ENCODE data around the gene ANP32B.
"Not testable (repeated sequence)": the region's sequence is repeated elsewhere in the genome, so short reads cannot be mapped to it uniquely, and the experiment has no call there.

The ANP32B gene

GRCh38 chr9:97993000-97993399 lies 9.9 kb downstream of the ANP32B start:
- no peak for DNase-seq (ENCODE audit: low read depth)

DNA sequence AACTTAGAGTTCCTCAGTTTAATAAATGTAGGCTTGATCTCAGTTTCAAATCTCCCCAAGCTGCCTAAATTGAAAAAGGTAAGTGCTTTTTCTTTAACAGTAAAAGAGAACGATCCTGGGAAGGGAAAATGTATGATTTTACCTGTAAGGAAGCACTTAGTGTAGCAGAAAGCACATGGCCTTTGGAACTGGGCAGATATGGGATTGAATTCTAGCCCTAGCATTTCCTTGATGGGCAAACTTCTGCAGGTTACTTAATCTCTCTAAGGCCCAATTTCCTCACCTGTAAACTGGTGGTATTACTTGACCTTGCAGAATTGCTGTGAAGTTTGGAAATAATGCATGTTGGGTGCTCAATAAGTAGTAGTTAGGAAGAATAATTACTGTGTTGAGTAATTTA lies 11.6 kb downstream of the ANP32B start:
- DNase-seq (ENCODE audit: low read depth), result no peak

DNA sequence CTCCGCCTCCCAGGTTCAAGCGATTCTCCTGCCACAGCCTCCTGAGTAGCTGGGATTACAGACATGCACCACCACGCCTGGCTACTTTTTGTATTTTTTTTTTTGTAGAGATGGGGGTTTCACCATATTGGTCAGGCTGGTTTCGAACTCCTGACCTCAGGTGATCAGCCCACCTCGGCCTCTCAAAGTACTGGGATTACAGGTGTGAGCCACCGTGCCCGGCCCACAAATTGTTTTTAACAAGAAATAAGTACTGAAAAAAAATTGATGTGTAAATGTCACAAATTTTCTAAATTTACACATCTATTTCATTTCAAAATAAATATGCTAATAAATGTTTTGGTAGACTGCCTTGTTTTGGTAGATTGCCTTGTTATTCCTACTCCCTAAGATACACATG lies 13.5 kb downstream of the ANP32B start:
- not testable (repeated sequence) for DNase-seq (ENCODE audit: low read depth)

- DNase-seq (ENCODE audit: low read depth), result no peak
Measured at GRCh38 chr9:97997330-97998276, 14.5 kb downstream of the ANP32B start.

DNA sequence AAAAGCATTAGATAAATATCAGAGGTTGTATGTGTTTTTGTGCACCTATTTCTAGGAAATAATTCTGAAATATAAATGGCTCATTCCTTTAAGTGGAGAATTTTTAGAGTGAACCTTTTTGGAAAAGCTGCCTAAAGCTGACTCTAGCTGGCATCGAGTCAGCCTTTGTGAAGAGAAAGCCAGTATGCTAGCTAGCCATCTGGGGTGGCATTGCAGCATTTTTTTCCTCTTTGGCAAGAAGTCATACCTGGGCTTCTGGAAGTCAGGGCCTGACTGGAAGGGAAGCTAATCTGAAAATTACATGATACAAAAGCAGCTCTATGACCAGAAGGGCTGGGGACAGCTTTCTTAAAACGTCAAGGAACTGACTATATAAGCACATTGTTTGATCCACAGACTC lies 19.7 kb downstream of the ANP32B start:
- no peak for DNase-seq (ENCODE audit: low read depth)

- DNase-seq (ENCODE audit: low read depth), result no peak
Measured at GRCh38 chr9:98006127-98006796, 23.1 kb downstream of the ANP32B start.

- DNase-seq (ENCODE audit: low read depth), result no peak
Measured at GRCh38 chr9:98007251-98007928, 24.2 kb downstream of the ANP32B start.

DNA sequence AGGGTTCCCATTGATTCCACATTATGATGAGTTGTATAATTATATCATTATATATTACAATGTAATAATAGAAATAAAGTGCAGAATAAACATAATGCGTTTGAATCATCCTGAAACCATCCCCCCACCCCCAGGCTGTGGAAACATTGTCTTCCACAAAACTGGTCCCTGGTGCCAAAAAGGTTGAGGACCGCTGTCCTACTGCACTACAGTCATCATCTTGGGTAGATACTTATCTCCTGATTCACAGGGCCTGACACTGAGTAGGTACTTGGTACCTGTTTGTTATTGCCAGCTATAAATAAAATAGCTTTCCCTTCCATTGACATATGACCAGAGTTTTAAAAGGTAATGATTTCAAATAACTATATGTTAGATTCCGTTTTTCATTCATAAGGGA lies 25.6 kb downstream of the ANP32B start:
- DNase-seq (ENCODE audit: low read depth), result no peak

GRCh38 chr9:98009437-98009836 lies 26.3 kb downstream of the ANP32B start:
- no peak for DNase-seq (ENCODE audit: low read depth)

DNA sequence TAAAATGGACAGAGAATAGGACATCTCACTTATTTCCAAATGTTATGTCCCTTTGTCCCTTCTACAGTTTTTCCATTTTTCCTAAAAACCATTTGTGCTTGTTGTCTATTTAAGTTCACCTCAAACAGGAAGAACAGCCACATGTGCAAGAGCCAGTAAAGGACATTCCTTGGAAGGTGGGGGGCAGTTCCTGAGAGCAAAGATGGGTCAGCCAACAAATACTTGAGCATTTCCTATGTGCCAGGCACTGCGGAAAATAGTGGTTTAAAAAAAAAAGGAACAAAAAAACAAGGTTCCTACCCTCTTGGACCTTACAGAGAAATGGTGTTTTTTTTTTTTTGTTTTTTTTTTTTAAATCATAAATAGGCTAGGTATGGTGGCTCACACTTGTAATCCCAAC lies 26.8 kb downstream of the ANP32B start:
- no peak for DNase-seq (ENCODE audit: low read depth)

- no peak for DNase-seq (ENCODE audit: low read depth)
Measured at GRCh38 chr9:98010445-98010844, 27.3 kb downstream of the ANP32B start.

DNA sequence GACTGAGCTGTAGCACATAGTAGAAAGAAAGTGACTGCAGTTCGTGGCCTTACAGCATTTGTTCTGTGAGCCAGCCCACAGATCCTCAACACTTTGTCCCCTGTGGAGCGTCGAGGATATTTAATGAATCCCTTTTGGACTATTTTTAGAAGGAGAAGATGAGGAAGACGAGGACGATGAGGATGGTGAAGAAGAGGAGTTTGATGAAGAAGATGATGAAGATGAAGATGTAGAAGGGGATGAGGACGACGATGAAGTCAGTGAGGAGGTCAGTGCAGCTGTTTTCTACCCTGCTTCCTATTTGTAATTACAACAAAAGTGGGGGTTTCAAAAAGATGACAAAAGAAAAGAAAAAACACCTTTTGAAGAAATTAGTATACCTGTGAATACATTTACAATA lies 28.0 kb downstream of the ANP32B start:
- no peak for DNase-seq (ENCODE audit: low read depth)

- no peak for DNase-seq (ENCODE audit: low read depth)
Measured at GRCh38 chr9:98016137-98016680, 33.1 kb downstream of the ANP32B start.

GRCh38 chr9:98017306-98017705 lies 34.2 kb downstream of the ANP32B start:
- DNase-seq (ENCODE audit: low read depth), result no peak

DNA sequence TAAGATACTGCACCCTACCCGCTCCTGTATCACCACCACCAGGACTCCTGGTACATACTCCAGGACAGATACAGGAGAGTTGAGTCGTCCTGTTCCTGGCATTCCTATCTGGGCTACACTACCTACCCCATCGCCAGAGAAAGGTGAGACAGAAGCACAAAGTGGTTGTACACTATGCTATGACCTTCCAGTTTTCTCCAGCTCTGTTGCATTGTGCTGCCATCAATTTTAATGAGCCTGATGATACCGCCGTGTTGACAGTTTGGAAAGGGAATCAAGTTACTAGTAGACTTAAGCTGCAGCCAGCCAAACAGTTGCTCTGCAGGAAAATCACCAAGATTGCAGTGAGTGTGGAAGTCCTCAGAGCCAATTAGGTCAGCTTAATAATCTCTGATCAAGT lies 35.2 kb downstream of the ANP32B start:
- DNase-seq (ENCODE audit: low read depth), result no peak

GRCh38 chr9:98019098-98019497 lies 36.0 kb downstream of the ANP32B start:
- no peak for DNase-seq (ENCODE audit: low read depth)

- DNase-seq (ENCODE audit: low read depth), result not testable (repeated sequence)
Measured at GRCh38 chr9:98019869-98020268, 36.7 kb downstream of the ANP32B start.

- no peak for DNase-seq (ENCODE audit: low read depth)
Measured at GRCh38 chr9:98020476-98021145, 37.5 kb downstream of the ANP32B start.

DNA sequence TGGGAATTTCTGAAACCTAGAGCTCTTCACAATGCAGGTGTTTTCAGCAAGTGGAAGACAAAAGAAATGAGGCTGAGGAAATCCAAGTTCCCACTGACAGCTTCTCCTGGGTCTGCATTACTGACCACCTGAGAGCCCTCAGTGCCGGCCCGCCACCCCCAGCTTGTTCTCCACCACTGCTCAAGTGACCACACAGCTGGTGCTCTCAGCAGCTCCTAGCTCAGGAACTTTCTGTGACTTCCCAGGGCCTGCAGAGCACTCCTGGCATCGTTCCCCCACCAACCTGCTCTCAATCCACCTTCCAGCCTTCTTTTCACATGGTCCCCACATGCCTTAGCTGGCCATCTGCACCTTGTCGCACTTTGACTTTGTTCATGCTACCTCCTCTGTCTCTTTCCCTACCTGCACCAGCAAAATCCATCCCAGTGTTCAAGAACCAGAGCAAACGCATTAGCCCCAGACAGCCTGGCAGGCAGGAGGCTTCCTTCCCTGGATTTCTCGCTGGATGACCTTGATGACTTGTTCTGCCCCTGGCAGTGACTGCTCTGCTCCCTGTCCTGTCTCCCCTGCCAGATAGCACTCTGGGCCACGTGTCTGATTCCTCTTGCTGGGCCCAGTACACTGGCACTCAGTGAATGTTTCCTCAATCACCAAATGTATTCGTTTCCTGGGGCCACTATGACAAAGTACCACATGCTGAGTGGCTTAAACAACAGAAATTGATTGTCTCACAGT lies 38.3 kb downstream of the ANP32B start:
- no peak for DNase-seq (ENCODE audit: low read depth)

DNA sequence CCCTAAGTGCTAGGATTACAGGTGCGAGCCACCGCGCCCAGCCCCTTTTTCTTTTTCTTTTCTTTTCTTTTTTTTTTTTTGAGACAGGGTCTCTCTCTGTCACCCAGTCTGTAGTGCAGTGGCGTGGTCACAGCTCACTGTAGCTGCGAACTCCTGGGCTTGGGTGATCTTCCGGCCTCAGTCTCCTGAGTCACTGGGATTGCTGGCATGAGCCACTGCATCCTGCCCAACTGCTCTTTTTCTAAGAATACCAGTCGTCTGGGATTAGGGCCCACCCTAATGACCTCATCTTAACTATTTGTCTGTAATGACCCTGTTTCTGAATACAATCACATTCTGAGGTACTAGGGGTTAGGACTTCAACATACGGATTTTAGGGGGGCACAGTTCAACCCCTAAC lies 39.3 kb downstream of the ANP32B start:
- DNase-seq (ENCODE audit: low read depth), result no peak

GRCh38 chr9:98024702-98025101 lies 41.6 kb downstream of the ANP32B start:
- DNase-seq (ENCODE audit: low read depth), result no peak
